Activated CD8-positive, alpha-beta memory T cell treated with anti-CD3 and anti-CD28 coated beads, Interleukin-2, amount 50 U/mL, for 4 hours (primary cell): ENCODE data around the gene SLC38A10.
"Not testable (repeated sequence)": the region's sequence is repeated elsewhere in the genome, so short reads cannot be mapped to it uniquely, and the experiment has no call there.

ENCODE experiments used
- DNase-seq: peaks from one replicate; pipeline ENCODE4 v3.0.0-alpha.2; 2020

The SLC38A10 gene

DNA sequence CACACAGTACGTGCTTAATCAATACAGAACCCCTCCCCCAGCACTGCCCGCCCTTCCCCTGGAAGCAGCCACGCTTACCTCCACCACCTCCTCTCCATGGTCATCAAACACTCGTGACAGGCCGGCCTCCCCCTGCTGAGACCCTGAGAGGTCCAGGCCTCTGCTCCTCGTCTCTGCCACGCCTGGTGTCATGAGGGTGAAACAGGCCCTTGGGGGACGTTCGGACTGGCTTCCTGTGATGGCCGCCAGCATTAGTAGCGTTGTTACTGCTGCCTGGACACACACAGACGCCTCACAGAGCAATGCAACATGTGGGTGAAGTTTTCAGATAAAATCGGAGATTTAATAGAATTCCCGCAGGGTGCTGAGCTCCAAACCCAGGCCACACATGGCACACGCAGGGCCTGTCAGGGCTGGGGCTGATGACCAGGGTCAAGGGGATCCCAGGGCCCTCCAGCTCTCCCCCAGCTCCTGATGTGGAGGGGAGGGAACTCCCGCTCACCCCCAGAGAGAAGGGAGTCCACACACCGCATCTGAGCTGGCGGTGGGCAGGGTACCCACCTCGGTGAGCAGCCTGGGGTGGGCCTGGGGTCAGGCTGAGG is 15.9 kb upstream of the SLC38A10 start:
- DNase-seq: no peak

DNA sequence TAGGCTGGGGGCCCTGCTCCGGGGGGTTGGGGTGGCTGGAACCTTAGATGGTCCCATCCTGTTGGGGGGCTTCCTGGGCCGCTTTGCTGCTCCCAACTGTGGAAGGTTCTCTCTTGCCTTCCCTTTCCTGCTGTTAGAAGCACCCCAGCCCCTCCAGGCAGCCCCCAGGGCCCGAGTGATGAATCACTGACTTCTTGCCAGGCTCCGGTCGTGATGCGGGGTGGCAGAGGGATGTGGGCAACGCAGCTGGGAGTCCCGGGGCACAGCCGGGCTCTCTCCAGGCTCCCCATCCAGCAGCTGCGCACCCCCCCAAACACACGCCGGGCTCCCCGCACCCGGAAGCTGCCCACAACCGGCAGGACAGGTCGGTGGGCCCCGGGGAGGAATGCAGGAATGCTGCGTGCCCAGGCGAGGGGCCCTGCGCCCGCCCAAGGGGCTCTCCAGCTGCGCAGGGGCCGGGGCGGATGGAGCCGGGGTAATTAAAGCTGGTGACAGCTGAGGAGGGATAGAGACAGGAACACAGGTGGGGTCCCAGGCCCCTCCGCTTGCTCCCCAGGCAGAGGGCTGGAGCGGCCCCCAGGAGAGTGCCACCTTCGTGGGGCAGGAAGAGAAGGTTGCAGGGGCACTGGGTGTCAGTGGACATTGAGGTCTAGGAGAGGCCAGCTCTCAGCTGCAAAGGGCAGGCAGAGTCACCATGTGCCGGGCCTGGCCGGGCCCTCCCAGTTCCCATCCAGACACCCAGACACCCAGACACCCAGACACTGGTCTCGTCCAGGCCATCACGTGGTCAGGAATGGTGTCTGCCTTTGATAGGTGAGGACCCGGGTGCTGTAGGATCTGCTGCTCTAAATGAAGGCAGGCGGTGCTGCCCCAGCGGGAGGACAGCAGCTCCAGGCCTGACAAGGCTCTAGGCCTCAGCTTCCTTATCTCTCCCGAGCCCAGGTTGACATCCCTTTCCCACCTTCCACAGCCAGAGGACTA is 15.0 kb upstream of the SLC38A10 start:
- no peak for DNase-seq

DNA sequence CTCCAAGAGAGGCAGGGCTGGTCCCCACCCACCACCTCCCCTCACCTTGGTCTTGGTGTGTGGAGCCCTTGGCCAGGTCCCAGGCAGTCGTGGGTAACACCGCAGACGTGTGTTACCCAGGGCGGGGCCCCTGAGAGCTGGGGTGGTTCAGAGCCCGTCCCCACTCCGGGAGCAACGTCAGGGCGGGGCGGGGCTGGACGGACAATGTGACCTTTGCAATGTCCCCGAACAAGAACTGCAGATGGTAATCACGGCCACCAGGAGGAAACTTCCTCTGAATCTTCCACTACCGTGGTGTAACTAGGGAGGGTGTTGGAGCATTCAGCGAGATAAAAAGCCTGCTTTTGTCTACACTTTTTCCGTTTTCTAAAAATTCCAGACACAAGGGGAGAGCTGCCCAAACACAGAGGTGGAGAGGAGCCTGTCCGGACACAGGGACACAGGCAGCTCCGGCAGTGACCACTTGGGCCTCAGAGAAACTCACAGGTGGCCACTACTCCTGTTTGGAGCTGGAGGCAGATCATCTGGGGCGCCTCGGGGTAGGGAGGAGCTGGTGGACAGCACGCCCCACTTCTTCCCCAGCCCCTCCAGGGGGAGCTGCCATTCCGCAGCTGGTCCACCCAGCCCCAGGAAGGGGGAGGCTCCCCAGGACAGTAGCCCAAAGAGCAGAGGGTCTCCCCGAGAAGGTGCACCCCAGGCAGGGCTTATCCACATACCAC is 14.2 kb upstream of the SLC38A10 start:
- DNase-seq: no peak

DNA sequence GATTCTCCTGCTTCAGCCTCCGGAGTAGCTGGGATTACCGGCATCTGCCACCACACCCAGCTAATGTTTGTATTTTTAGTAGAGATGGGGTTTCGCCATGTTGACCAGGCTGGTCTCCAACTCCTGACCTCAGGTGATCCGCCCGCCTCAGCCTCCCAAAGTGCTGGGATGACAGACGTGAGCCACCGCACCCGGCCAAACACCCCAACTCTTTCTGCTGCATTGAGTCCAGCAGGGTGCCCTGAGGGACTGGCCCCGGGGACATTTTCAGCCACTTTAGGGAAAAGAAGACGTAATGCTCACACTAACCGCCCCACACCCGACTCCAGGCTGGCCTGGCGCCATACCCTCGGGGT is 13.7 kb upstream of the SLC38A10 start:
- not testable (repeated sequence) for DNase-seq

DNA sequence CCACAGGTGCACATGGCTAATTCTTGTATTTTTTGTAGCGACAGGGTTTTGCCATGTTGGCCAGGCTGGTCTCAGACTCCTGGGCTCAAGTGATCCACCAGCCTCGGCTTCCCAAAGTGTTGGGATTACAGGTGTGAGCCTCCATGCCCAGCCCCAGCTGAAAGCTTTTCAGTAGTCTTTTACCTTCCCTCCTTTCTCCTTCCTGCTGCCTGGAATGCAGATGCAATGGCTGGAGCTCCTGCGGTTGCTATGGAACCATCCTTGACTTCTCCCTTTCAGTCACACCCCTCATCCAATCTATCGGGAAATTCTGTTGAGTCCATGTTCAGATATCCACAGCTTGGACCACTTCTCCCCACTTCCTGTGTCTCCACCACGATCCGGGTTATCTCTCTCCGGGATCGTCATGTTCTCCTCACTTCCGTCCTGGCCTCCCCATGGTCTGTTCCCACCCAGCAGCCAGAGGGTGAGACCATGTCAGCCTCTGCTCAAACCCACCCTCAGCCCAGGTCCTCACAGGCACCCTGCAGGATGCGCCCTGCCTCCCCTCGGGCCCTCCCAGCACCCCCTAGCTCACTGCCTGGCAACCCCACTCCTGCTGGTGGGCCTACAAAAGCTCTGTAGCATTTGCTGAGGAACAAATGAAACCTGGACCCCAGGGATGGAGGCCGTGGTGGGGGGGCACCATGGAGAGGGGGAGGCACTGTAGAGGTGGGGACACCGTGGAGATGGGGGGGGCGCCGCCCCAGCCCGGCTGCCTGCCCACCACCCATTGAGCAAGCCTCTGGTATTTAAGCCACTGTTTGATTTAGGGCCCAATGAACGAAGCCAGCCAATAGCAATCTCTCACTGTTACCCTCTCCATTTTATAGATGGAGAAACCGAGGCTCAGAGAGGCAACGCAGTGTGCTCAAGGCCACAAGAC is 12.8 kb upstream of the SLC38A10 start:
- no peak for DNase-seq

DNA sequence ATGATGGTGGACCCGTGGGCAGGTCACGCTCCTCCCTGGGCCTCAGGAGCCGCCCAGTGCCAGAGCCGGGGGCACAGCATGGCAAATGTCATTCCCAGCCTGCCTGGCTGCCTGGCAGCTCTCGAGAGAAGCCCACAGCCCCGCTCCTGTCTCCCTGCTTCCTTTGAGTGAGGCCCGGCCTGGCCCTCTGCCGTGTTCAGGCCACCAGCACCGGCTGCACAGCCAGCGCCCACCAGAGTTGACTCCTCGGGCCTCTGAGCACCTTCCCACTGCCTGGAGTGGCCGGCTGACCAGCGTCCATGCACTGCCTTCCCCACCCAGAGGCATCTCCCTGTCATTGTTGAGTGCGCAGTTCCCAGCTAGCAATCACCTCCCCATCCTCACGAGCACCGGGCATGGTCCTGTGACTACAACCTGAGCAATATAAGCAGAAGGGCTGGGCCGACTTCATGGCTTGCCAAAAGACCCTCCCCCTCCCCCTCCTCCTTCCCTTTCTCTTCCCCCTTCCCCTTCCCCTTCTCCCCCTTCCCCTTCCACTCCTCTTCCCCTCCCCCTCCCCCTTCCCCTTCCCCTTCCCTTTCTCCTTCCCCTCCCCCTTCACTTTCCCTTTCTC is 11.9 kb upstream of the SLC38A10 start:
- DNase-seq: no peak

DNA sequence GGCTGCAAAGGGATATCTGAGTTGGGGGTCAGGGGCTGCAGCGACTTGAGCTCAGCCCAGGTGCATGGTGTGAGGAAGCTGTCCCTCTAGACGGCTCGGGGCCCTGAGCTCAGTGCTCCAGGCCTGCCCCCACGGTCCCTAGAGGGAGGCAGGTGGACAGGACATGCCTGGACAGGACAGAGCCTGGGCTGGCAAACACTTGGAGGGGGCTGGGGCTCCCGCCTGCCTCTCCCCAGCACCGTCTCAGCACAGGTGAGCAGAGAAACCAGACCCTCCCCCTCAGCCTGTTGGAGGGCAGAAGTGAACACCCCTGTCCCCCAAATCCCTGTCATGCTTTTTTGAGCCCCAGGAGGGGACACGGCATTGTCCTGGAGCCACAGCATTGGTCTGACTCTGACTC is 11.4 kb upstream of the SLC38A10 start:
- no peak for DNase-seq

DNA sequence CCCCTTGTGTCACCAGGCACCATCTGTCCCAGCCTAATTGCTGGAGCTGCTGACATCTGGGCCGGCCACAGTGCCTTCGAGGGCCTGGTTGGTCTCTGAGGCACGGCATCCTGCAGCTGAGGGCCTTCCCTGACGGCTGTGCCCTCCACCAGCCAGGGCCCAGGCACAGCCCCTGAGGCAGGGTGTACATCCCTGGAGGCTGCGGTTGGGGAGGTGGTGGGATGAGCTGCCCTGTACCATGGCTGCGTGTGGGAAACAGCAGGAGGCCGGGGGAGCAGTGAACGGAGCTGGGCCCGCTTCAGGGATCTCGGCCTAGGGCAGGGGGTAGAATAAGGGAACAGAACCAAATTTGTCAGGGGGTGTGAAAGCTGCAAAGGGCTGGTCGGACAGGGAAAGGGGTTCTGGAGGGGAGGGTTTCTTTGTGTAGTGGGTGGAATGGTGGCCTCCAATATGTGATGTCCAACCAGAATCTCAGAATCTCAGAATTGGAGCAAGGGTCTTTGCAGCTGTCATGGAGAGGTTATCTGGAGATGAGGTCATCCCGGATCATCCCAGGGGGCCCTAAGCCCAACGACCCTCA is 10.0 kb upstream of the SLC38A10 start:
- DNase-seq: no peak

DNA sequence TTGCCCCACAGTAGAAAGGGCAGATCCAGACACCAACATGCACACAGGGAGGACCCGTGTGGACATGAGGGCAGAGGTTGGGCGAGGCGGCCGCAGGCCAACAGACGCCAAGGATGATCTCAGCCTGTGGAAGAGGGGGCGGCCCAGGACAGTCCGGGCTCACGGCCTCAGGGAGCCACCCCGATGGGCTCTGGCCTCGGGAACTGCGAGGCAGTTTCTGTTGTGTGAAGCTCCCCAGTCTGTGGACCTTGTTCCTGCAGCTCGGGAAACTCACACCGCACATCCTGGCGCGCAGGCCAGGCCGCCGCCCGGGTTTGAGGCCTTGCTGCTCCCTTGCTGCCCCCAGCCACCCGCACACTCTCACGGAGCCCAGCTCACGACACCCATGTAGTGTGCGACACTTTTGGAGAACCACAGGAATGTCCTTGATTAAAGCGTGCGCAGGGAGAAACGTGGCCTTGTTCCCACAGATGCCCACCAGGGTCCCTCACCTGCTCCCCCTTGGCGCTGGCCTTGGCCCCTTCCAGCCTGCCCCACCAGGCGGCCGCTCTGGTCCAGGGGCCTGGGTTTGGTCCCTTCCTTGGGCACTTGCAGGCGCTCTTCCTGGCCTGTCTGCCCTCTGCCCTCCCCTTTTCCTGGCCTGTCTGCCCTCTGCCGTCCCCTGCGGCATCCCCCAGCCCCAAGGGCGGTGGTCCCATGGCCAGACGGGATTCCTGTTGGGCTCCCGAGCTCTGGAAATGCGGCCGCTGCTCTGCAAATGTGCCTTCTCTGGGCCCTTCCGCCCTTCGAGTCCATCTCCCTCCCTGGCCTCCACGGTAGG is 9.3 kb upstream of the SLC38A10 start:
- DNase-seq: no peak

DNA sequence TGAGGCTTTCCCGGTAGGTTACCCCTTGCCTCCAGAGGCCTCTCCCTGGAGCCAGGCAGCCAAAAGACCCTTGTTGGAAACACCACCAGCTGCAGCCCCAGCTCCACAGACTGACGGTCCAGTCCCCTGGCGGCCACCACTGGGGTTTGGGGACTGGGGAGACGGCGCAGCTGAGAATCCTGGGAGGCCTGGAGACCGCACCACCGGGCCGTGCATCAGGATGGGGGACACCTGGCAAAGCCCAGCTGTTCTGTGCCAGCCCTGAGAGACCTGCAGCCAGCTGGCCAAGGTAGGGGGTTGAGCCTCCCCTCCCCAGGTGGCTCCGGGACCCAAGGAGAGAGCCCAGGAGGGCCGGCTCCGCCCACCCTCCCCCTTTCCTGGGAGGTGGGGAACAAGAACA is 8.3 kb upstream of the SLC38A10 start:
- no peak for DNase-seq

DNA sequence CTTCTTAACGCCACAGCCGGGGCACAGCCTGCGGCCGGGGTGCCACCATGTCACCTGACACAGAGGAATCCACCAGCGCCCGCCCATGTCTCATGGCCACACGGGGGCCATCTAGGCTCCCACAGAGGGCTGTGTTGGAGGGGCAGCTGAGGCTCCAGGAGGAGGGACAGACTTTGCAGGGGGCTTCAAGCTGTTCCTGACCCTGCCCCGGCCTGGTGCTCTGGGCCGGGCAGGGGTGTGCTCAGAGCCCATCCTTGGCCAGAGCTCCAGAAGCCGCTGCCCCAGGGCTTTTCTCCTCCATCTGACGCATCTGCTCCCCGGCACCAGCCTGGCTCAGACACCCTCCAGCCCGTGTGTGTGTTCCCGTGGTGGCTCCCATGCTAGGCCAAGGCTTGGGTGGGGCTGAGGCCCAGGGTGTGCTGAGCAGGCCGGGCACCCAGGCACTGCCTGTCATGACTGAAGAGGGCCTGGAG is 7.8 kb upstream of the SLC38A10 start:
- DNase-seq: no peak

DNA sequence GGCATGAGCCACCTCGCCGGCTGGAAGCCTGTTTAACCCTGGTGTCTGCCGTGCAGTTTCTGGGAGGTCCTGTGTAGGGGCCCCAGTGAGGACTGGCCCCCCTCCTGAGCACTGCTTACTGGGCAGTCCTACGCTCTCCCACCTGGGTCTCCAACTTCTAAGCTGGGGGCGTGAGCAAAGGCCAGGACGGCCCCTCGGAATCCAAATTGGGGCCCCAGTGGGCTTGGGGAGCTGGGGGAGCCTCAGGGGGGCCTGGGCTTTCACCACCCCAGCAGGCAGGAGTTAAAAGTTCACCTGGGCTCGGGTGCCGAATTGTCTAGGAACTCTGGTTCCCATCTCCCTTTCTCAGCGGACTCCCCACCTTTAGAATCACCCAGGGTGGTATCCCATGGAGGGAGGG is 7.2 kb upstream of the SLC38A10 start:
- DNase-seq: no peak

DNA sequence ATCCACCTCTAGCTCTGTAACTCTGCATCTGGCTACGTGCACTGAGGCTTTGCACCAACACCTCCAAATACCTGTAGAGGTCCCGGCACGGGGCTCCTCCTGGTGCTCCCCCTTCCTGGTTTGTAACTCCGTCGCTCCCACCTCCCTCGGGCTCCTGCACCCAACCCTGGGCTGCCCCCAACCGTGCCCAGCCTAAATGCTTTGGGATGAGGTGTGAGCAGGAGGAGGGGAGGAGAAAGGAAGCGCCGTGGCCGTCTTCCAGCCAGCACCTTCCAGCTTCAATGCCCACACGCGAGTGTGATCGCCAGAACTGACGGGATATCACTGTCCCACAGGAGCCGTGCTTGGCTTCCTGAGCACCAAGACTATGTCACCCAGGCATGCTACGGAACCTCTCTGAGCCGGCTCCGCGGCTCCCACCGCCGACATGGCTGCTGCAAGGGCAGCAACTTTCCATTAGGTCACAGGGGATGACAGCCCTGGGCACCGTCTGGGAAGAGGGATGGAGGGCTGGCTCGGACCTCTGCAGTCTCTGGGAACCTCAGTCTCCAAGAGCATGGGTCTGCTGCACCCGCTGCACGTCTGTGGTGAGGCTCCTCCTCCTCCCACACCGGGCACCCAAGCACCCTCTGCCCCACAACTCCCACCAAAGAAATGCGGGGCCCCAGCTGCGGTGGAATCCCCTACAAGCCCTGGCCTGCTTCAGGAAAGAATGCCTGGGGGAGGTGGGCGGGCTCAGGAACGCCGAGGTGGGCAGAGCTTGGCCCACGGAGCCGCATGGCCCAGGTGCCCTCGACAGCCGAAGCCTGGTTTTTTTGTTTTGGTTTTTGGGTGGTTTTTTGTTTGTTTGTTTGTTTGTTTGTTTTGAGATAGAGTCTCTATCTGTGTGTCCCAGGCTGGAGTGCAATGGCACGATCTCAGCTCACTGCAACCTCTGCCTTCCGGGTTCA is 6.4 kb upstream of the SLC38A10 start:
- DNase-seq: no peak

DNA sequence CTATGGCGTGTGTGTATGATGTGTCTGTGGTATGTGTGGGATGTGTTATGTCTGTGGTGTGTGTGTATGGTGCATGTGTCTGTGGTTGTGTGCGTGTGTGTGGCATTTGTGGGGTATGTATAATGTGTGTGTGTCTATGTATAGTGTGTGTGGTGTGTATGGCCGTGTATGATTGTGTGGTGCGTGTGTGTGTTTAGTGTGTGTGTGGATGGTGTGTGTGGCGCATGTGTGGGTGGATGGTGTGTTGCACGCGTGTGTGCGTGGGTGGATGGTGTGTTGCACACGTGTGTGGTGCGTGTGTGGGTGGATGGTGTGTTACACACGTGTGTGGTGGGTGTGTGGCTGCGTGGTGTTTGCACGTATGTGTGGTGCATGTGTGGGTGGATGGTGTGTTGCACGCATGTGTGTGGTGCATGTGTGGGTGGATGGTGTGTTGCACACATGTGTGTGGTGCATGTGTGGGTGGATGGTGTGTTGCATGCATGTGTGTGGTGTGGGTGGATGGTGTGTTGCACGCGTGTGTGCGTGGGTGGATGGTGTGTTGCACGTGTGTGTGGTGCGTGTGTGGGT is 5.6 kb upstream of the SLC38A10 start:
- no peak for DNase-seq

DNA sequence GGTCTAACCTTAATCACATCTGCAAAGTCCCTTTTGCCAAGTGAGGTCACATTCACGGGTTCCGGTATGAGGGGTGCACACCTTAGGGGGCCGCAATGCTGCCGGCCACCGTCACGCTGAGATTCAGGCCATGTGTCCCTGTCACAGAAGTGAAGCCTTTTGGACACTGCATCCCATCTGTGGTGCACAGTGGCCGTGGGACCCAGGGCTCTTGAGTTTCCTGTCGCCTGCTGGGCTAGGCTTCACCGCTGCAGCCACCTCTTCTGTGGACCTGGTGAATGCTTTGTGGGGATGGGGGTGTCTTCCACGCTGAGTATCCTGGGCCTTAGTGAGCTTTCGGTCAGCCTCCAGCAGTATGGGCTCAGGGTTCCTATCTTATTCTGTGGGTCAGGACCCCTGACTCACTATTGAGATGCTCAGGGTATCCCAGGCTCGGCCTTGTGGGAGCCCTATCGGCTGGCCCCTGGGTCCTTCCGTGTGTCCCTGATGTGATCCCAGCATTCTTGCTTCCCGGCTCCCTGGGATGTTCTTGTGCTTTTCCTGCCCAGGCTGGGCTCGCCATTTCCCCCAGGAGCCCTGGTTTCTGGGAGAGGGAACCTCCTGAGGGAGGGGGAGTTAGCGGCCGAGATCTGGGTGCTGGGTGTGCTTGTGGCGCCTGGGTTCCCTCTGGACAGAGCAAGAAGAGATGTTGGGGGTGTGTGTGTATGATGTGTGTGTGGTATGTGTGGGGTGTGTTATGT is 4.9 kb upstream of the SLC38A10 start:
- DNase-seq: no peak

DNA sequence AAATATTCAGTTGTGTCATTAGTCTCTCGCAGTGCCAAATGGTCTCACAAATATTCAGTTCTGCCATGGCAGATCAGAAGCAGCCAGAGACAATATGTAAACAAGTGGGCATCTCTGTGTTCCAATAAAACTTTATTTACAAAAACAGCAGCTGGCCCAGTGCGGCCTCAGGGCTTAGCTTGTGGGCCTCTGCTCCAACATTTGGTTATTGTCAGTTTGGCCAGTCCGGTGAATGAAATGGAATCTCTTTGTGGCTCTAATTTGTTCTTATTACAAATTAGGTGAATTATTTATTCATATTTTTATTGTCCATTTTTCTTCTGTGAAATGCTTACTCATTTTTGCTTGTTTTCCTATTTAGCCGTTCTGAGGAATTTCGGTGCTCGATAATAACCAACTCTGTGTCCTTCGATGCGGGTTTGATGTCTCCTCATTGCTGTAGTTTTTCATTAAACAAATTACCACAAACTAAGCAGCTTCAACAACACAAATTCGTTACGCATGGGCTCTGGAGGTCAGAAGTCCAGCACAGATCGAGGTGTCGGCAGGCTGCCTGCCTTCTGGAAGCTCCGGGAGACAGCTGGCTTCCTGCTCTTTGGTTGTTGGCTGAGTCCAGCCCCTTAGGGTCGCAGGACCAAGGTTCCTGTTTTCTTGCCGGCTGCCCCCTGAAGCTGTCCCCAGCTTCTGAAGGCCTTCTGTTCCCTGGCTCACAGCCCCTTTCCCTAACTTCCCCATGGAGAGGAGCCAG is 4.1 kb upstream of the SLC38A10 start:
- no peak for DNase-seq

DNA sequence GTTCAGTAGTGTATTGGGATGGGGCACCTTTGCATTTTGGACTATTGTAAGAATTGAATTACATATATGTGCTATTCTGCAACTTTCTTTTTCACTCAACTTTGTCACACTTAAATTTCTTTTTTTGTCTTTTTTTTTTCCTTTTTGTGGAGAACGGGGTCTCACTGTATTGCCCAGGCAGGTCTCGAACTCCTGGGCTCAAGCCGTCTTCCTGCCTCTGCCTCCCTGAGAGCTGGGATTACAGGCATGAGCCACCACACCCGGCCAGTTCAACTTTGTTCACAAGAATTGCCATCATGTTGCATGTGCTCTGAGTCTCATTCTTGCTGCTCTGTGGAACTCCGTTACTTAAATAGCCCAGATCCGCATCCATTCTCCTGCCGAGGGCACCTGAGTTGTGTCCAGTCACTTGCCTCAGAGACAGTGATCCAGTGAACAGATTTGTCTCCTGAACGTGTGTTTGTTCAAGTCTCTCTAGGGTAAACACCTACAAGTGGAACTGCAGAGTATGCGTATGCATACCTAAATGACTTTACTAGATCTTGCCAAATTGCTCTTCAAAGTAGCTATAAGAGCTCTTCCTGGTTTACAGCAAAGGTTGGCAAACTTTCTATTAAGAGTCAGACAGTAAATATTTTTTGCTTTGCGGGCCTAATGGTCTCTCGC is 3.4 kb upstream of the SLC38A10 start:
- DNase-seq: no peak
